Activated T-helper 1 cell treated with anti-CD3 and anti-CD28 coated beads, Interleukin-2, amount 50 U/mL, for 16 hours (primary cell): ENCODE measurements around the gene JAG1.
"Not testable (repeated sequence)": the region's sequence is repeated elsewhere in the genome, so short reads cannot be mapped to it uniquely, and the experiment has no call there.

Experiments used
- DNase-seq, 2 donors: peaks; one replicate each; pipeline ENCODE4 v3.0.0-alpha.2; 2020; ENCODE audit warnings: low read depth in 1 of 2, low spot score in 1 of 2

JAG1 gene

DNA sequence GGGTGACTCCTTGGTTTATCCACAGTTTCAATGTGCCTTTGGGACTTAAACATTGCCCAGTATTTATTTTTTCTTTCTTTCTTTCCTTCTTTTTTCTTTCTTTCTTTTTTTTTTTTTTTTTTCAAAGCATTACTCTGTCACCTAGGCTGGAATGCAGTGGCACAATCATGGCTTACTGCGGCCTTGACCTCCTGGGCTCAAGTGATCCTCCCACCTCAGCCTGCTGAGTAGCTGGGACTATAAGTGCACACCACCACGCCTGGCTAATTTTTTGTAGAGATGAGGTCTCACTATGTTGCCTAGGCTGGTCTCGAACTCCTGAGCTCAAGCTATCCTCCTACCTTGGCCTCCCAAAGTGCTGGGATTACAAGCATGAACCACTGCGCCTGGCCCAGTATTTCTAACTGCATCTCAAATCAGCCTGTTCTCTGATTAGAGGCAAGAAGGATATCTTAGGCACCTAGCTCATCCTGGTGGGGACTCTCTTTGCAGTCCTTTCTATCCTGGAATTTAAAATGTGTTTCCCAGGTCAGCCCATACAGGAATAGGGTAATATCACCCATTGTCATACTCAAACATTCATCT lies 56.2 kb downstream of the JAG1 start:
- DNase-seq: not testable (repeated sequence)

DNA sequence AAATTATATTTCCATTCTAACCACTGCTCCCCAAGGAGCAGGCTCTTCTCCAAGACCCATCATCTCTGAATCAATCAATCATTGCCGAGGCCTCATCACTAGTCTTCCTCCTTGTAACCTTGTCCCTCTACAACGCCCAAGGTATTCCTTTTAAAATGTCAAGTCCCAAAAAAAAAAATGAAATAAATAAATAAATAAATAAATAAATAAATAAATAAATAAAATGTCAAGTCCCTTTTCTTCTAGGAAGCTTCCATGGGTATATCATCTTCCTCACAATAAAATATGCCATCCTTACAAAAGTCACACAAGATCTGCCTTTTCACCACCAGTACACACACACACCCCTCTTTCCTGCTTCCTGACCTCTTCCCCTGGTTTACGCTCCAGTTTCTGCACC lies 57.6 kb downstream of the JAG1 start:
- no peak for DNase-seq

DNA sequence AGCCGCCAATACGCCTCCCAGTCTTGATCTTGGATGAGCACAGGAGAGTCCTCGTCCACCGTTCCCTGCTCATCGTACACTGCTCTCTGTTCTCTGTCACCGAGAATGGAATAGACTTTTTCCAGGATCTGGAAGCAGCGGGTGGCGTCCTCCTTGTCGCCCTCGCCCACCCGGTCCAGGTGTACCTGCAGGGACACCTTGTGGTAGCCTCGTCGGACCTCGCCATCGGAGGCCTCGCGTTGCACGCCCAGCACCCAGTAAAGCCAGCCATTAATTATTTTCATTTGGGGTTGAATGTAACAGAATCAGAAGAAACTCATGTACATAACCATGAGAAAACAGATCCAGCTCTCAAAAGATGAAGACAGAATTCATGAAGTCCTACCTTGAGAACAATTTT lies 59.9 kb downstream of the JAG1 start:
- no peak for DNase-seq

DNA sequence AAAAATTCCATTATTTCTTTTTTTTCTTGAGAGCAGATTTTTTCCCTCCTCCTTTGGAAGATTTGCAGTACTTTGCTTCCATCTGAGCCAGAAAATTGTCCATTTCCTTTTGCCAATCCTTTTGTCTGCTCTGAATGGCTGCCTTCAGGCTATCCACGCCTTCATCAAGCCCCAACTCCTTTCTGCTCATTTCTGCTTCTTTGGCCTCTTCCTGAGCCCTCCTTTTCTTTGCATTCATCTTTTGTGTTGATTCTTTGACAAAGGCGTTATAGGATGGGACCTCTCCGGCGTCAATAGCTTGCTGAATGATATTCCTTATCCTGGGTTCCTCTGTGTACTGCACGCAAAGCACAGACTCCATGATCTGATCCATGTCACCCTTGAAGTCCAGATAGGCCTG lies 60.4 kb downstream of the JAG1 start:
- DNase-seq: not testable (repeated sequence)

DNA sequence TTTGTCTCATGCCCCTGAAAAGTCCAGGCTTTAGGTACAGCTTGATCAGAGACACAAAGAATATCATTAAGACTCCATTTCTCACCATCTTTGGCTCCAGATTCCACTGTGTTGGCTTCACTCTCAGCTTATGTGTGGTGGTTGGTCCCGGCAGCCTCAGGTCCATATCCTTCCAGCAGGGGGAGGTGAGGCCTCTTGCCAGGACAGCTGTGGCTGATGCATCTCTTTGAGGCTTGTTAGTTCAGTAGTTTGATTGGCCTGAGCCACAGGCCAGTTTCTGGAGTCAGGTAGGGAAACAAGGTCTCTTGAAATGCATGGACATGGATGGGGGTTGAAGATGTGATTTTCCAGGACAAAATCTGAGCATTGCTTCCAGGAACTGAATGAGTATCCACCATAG lies 62.4 kb downstream of the JAG1 start:
- DNase-seq: no peak

DNA sequence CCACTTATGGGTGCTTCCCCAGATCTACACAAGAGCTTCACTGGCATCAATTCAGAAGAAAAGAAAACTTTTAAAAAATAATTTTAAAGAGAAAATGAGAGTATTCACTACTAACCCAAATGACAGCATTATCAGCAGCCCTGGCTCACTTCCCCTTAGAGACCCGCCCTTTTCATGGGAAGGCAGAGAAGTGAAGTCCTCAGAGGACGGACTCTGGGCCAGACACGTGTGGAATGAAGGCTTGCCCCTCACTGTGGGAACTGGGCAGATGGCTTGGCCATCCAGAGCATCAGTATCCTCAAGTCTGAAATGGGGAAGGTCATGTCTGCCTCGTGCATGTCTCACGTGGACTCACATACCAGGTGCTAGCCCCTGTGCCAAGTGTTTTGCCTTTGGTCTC lies 63.5 kb downstream of the JAG1 start:
- DNase-seq: no peak

DNA sequence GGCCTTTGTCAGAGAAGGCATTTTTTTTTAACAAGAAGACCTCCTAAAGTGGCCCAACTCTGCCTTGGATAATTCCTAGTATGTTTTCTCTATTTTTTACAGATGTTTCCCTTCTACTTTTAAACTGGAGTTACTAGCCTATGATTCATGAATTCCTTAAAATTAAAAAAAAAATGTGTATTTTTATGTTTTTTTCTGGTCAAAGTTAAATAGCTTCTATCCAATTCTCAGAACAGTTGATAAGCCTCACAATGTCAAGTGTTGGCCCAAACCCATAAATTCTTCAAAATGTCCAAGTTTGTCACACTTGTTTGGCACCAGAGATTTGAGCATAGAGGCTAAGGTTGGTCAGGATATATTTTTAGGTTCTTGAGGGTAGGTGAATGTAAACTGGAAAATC lies 64.0 kb downstream of the JAG1 start:
- no peak for DNase-seq

DNA sequence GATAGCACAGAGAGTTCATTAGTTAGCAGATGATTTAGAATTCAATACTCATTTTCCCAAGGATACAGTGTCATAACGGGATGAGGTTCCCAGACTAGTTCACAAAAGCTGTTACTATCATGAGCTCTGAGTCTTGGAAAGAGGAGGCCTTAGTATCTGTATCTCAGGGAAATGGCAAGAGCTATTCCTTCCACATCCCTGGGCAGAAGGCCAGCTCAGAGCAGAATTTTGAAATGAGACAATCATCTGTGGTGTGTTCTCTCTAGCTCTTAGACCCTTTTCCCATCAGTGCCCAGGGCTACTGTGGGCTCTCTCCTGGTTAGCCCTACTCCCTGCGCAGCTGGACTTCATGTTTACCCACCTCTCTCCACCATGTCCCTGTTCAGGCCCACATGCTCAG lies 64.5 kb downstream of the JAG1 start:
- no peak for DNase-seq

DNA sequence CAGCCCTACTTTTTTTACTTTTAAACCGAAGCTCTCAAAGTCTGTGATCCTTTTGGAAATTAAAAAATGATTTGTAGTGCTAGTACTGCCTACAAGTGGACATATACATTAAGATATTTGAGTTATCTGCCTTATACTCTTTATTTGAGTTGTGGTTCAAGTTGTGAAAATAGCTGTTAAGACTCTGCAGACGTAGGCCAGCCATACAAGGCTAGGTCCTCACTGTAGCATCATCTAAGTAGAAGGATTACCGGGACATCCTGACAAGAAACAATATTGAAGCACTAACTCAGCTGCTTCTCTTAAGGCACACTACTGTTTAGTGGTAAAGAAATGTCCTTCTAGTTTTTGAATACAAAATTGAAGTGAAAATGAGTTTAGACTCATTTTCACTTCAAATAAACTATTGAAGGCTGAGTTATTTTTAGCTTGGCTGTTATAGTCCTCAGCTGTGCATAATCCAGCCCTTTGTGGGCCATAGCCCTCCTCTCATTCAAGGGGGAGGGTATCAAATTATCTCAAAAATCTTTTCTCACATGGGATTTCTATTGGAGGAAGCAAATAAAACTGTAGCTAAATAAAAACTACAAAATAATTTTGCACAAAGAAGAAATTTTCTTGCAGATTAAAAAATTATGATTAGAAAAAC lies 68.1 kb downstream of the JAG1 start:
- DNase-seq: no peak

DNA sequence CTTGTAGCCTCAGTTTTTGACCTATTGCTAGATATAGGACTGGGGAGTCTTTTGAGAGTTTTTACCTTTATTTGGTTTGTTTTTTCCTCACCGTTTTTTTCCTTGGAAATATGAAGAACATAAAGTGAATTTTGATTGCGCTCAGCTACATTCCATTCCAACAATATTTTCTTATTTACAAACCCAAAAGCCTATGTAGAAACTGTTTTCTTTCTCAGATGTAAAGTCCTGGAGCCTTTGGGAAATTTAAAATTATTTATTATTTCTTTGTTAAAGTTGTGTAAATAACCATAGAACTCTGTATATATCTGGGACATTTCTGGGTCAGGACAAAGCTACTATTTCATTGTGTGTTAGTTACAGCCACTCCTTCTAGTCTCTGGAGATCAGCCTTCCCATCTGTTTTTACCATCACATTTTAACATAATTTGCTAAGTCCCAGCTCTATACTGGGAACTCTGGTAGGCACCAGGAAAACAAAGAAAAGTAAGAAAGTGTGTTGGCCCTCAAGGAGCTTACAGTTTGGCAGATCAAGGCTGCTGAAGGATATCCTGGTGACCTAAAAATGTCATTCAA lies 68.8 kb downstream of the JAG1 start:
- DNase-seq: no peak

DNA sequence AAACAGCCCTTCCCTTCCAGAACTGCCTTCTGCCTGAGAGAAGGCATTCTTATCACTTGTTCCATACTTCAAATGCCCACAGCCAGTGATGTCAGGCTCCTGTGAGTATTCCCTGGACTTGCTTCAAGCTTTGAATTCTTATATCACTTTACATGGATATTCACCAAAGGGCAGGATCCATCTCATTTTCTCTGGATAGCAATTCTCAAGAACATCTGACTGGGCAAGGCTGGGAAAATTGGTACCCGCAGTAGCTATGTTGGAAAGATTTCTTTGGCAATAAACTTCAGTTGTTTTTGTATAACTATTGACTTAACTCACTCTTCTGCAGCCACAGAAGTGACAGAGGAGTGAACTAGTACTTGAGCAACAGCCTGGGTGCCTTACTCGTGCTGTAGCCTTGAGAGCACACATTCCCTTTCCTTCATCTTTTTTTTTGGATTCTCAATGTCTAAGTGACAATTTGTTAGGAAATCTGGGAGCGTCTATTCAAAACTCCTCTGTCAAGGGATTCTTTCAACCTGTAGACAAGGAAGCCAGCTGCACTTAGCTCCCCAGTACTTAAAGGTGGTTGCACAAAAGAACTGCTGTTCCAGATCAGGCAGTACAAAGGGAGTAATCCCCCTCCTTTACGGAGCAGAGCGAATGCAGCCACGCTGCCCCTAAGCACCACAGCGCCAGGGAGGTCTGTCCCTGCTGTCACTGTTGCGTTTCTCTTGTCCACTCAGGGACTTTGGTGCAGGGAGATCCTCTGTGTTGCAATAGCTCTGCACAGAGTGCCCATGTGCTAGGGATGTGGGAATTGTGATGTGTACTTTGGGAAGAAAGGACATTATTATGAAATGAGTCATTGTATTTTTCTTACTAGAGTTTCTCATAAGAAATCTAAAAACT lies 69.6 kb downstream of the JAG1 start:
- no peak for DNase-seq

DNA sequence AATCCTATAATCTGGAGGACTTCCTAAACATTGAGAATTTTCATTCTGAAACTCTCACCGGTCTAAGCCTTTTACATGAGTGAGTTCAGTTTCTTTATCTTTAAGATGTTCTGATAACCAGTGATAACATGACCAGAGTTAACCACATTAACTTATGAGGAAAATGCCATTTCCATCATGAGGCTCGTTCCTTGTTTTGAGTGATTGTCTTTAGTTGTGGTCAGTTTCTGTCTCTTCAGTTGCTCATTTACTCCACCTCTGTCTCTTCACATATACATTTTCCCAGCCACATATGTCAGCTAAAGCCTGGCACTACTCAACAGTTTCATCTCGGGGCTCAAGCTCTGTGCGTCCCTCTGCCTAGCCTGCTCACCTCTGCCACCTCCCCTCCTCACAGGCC lies 70.4 kb downstream of the JAG1 start:
- DNase-seq: no peak

DNA sequence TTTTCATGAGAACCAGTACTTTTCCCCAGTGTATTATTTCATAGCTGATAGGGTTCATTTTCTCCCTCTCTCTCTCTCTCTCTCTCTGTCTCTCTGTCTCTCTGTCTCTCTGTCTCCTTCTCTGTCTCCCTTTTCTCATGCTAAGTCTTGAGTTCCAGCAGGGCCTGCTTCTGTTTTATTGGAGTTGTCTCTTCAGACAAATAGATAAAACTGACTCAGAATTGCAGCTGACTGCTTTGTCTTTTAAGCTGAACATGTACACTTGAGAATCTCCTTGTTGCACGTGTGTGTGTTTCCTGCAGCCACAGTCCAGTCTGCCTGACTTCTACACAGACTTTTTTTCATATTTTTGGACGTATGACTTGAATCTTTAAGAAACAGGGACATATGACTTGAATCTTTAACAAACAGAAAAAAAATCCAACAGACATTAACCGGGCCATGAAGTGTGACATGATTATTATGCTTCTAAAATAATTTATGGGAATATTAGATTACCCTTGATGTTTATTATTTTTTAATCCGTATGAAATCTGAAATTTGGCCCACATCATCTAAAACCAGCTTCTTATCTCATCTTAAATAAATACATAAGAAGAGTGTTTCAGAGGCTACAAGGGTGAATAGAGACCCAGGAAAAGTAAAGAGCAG lies 71.5 kb downstream of the JAG1 start:
- no peak for DNase-seq

DNA sequence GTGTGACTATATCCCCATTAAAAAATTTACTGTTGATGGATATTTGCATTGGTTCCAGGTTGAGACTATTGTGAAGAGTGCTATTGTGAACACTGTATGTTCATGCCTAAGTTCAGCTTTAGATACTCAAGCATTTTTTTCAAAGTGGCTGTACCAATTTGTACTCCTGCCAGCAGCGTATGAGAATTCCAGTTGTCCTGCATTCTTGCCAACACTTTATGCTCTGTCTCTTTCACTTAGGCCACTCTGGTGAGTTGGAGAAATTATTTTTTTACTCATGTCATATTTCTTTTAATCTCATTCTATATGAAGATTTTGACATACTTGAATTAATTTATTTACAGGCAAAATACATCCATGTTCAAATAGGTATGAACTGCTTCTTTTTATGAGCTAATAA lies 76.2 kb downstream of the JAG1 start:
- no peak for DNase-seq

DNA sequence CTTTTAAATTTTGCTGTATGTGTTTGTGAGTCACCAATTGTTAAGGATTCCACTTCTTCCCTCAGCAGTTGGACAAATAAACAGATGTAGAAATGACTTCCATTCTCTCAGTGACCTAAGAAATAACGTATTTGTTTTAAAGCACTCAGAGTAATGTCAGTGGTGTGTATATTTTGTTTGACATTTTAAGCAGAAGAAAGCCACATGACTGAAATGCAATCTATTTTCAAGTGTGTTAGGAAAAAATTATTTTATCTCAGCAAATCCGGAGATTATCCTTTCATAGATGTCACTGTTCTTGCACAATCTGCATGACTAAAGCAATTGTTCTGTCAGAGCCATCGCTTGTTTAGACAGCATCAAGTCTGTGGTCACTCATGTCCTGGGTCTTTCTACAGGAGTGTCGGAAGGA lies 77.1 kb downstream of the JAG1 start:
- DNase-seq: no peak

DNA sequence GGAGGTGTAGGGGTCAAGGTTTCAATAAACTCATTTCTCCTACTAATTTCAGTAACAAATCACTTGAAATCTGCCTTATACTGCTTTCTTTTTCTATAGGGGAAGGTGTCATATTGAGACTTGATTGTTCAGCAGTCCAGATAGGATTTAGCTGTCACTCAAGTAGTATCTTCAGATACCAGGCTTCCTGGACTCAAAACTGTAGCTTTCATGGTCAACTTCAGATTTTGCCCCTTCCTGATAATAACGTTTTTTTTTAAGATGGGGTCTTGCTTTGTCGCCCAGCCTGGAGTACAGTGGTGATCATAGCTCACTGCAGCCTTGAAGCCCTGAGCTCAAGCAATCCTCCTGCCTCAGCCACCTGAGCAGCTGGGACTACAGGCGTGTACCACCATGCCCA lies 77.8 kb downstream of the JAG1 start:
- DNase-seq: no peak

DNA sequence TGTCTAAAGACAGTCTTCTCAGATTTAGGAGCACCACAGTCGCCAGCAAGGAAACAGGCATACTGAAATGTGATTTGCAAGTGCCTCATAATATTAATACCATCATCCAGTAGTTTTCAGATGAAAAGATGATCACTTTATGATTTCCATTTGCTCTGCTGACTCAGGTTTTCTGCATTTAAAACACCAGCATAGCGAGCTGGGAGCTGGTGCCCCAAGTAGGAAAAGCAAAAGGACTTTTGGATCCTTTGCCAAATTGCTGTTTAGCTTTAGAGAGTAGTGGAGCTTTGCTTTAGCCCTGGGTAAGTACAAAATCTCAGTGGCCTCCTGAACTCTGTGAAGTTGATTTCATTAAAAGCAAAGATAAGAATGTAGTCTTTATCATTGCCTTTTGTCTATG lies 78.5 kb downstream of the JAG1 start:
- DNase-seq: no peak

DNA sequence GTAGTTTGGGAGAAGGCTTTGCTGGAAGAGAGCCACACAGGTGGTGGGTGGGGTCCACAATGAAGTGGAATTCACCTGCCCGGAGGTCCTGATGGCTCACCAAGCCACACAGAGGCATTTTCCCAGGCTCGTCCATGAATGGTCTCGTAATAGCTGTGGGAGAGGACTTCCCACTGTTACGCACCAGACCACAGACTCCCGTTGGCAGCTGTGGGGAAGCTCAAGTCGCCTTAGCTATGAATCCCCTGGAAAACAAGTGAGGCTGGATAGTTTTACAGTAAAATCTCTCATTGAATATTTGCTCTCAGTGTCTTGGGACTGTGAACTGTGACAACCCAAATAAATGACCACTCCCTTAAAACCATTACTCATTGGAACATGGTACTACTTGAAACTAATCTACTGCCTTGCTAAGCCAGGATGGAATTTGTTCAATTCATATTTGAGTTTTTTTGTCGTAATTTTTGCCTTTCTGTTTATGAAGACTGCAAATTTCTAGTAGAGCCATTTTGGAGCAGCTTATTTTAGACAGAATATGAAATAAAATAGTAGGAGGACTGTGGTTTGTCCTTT lies 79.4 kb downstream of the JAG1 start:
- DNase-seq: no peak

DNA sequence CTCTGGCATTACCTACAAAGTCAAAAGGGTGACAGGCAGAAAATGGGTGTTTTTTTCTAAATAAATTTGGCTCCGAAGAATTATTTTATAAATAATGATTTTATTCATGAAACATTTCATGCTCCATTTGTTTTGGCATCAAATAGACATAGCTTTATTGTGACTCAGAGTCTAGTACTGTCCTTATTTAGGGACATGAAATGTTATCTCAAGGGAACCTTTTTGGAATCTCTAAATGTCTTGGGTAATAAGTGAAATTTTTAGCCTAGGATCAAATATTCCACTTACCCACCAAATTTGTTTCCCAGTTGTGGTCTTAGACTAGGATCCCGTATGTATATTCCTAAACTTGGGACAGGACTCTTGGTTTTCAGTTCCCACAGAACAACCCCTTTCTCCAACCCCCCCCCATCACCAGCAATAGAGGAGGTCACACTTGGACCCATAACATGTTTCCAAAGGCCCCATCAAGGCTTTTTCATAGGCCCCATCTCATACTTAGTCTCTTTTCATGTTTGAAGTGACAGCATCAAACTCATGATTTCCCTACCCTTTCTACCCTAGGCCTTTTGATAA lies 81.8 kb downstream of the JAG1 start:
- no peak for DNase-seq

DNA sequence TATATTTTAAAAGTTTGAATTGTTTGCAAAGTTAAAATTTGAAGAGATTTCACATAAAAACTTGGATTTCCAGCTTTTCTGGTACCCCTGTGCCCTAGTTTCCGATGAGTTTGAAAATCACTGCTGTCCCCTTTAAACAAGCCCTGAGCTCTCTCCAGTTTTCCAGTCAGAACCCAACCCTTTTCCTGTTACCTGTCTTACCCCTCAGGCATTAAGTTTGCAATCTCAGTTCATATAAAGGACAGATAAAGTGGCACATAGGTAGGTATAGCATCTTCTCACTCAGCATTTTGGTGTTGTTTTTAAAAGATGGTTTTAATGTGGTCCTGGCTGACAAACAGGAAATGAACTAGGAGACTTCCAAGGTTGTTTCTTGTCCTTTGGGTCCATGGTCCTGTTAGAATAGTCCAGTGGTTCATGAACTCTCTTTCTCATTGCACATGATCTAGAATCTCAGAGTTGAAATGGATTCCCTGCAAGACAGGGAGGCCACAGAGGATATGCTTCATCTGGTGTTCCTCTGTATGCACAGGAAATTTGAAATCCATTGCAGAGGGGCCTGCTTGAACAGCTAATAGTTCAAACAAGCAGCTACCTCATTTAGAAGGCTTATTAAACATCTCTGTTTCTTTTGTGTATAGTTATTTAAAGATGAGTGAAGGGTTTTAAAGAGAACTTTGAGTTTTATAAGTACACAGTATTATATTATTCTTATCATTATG lies 82.7 kb downstream of the JAG1 start:
- DNase-seq: no peak
